Measurements from ENCODE around the gene AK5.

The AK5 gene

DNA sequence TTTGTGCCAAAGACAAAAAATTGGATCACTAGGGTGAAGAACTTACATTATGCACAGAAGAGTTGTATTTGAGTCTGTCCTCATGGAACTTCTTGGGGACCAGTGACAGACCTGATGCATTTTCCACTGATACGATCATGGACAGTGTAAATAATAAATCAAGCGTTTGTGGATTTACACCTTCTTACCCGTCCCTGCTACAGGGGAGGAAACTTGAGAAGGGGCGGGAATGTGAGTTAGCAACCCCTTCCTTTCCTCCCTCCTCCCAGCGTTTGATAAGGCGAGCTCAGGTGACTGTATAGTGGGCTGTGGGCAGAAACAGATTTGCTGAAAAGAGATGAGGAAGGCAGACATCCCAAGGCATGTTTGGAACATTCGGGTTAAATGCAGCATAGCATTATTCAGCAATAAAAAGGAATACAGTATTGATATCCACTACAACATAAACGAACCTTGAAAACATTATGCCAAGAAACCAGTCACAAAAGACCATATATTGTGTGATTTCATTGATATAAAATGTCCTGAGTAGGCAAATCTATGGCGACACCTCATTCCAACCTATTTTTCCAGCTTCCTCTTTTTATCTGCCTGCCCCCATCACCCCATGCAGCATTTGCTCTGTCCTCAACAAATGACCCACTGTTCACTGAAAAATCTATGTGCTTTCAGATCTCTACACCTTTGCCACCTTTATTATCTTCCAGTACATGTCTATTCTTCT, 271.9 kb downstream of the AK5 start:
- H3K4me1 ChIP-seq (ENCODE audit: insufficient read depth, poor library complexity, severe bottlenecking), result no peaks in the 10 kb centered on the region
- ATAC-seq (ENCODE audit: low read depth) (no peak), DNase-seq (ENCODE audit: low spot score) (no peak)
- H3K9me3 ChIP-seq (ENCODE audit: severe bottlenecking), result no peaks in the 10 kb centered on the region
- no peaks in the 10 kb centered on the region for H3K36me3 ChIP-seq (ENCODE audit: low read depth)
- no peak overlapping the region for H3K4me3 ChIP-seq (ENCODE audit: severe bottlenecking)
- no peak overlapping the region for H3K27ac ChIP-seq (ENCODE audit: poor library complexity, severe bottlenecking)
- TF ChIP-seq, protein P1, sequence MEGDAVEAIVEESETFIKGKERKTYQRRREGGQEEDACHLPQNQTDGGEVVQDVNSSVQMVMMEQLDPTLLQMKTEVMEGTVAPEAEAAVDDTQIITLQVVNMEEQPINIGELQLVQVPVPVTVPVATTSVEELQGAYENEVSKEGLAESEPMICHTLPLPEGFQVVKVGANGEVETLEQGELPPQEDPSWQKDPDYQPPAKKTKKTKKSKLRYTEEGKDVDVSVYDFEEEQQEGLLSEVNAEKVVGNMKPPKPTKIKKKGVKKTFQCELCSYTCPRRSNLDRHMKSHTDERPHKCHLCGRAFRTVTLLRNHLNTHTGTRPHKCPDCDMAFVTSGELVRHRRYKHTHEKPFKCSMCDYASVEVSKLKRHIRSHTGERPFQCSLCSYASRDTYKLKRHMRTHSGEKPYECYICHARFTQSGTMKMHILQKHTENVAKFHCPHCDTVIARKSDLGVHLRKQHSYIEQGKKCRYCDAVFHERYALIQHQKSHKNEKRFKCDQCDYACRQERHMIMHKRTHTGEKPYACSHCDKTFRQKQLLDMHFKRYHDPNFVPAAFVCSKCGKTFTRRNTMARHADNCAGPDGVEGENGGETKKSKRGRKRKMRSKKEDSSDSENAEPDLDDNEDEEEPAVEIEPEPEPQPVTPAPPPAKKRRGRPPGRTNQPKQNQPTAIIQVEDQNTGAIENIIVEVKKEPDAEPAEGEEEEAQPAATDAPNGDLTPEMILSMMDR (IDR thresholded peaks at IDR 0.05; ENCODE audit: poor library complexity, severe bottlenecking), result no peak
- no peaks in the 10 kb centered on the region for H3K27me3 ChIP-seq (ENCODE audit: insufficient read depth, poor library complexity, severe bottlenecking)

DNA sequence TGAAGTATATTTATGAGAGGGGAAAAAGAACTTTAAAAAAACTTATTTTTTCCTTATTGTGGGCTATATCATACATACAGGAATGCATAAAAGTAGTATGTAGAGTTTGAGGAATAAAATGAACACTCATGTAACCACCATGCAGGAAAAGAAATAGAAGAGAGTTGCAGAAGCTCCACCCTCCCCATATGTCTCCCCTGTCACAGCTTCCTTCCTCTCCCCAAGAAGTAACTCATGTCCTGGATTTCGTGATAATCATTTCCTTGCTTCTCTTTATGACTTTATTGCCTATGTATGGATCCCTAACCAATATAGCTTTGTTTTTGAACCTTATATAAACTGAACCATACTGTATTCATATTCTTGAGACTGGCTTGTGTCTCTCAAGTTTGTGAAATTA, 274.2 kb downstream of the AK5 start:
- no peaks in the 10 kb centered on the region for H3K4me1 ChIP-seq (ENCODE audit: insufficient read depth, poor library complexity, severe bottlenecking)
- no peak for DNase-seq (ENCODE audit: low spot score)
- H3K27ac ChIP-seq (ENCODE audit: poor library complexity, severe bottlenecking), result no peak overlapping the region
- H3K36me3 ChIP-seq (ENCODE audit: low read depth), result no peaks in the 10 kb centered on the region
- H3K9me3 ChIP-seq (ENCODE audit: severe bottlenecking), result no peaks in the 10 kb centered on the region
- no peak for ATAC-seq (ENCODE audit: low read depth)
- H3K4me3 ChIP-seq (ENCODE audit: severe bottlenecking), result no peak overlapping the region
- H3K27me3 ChIP-seq (ENCODE audit: insufficient read depth, poor library complexity, severe bottlenecking), result no peaks in the 10 kb centered on the region
- TF ChIP-seq, protein P1 (IDR thresholded peaks at IDR 0.05; ENCODE audit: poor library complexity, severe bottlenecking), result no peak

DNA sequence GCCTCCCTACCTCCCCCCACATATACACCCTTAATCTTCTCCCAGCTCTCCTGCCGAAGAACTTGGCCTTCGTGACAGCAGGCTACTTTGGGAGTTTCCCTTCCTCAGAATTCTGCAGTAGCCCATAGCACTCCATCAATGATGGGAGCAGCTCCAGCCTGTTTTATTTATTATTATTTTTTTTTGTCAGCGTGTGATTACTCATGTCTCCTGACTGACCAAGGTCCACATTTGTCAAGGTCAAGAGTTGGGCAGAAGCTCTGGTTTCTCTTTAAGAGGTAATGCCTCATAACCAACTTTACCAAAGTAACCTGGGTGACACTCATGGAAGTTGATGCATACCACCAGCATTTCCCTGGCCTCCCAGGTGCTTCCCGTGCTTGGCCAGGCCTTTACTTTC, 275.2 kb downstream of the AK5 start:
- Histone ChIP-seq H3K4me1 (ENCODE audit: insufficient read depth, poor library complexity, severe bottlenecking) (no peaks in the 10 kb centered on the region), H3K27ac (ENCODE audit: poor library complexity, severe bottlenecking) (no peak overlapping the region), H3K36me3 (ENCODE audit: low read depth) (no peaks in the 10 kb centered on the region; the same call in 1 of the 2 replicates), H3K9me3 (ENCODE audit: severe bottlenecking) (no peaks in the 10 kb centered on the region), H3K27me3 (ENCODE audit: insufficient read depth, poor library complexity, severe bottlenecking) (no peaks in the 10 kb centered on the region), H3K4me3 (ENCODE audit: severe bottlenecking) (no peak overlapping the region)
- TF ChIP-seq, protein P1 (IDR thresholded peaks at IDR 0.05; ENCODE audit: poor library complexity, severe bottlenecking), result no peak
- ATAC-seq (ENCODE audit: low read depth) (no peak), DNase-seq (ENCODE audit: low spot score) (no peak)

DNA sequence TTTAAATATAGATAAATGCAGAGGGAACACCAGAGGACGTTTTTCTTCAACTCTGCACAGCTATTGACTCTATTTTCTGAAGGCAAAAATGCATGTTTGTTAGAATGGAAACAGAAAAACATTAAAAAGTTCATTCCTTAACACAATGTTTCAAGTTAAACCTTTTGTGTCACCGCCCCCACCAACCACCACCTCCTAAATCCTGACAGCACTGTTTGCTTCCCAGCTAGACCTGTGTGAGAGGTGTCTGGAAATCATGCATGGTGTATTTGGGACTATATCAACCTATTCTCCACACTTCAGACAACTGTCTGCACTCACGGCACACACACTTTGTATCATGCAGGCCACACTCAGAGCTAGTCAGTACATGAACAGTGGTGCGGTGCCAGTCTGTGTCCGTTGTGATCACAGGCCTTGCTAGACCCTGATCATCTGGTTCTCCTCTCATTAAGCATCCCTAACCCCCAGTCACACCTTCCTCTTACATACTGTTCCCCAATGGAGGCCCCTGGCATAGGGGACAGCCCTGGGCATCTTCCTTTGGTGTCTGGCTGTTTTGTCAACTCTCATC, 276.9 kb downstream of the AK5 start:
- no peak for DNase-seq (ENCODE audit: low spot score)
- TF ChIP-seq, protein P1 (IDR thresholded peaks at IDR 0.05; ENCODE audit: poor library complexity, severe bottlenecking), result no peak
- Histone ChIP-seq H3K4me1 (ENCODE audit: insufficient read depth, poor library complexity, severe bottlenecking) (no peaks in the 10 kb centered on the region), H3K9me3 (ENCODE audit: severe bottlenecking) (no peaks in the 10 kb centered on the region), H3K4me3 (ENCODE audit: severe bottlenecking) (no peak overlapping the region), H3K27me3 (ENCODE audit: insufficient read depth, poor library complexity, severe bottlenecking) (no peaks in the 10 kb centered on the region), H3K36me3 (ENCODE audit: low read depth) (peaks cover 7% of the 10 kb centered on the region), H3K27ac (ENCODE audit: poor library complexity, severe bottlenecking) (no peak overlapping the region)
- 0 out of 3 replicates have a peak, but pooled peaks have one; percentile 11 for ATAC-seq (ENCODE audit: low read depth)

DNA sequence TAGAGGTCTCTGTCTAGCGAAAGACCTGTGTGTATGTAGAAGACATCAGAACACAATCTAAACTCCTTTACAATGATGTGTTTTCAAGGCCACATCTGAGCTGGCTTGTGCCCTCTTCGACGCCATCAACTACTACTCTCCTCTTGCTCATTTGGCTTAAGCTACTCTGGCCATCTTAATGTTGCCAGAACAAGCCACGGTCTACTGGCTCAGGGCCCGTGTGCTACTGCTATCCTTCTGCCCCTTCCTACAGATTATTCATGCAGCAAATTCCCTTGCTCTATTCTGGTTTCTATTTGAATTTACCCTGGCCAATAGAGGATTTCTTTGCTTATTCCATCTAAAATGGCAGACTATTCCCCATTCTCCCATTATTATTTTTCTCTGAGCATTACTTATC, 278.9 kb downstream of the AK5 start:
- peaks cover 22% of the 10 kb centered on the region for H3K36me3 ChIP-seq (ENCODE audit: low read depth)
- H3K27ac ChIP-seq (ENCODE audit: poor library complexity, severe bottlenecking), result no peak overlapping the region
- TF ChIP-seq, protein P1 (IDR thresholded peaks at IDR 0.05; ENCODE audit: poor library complexity, severe bottlenecking), result no peak

More for the DNA sequence above, 278.9 kb downstream of the AK5 start:
- Histone ChIP-seq H3K9me3 (ENCODE audit: severe bottlenecking) (no peaks in the 10 kb centered on the region), H3K4me1 (ENCODE audit: insufficient read depth, poor library complexity, severe bottlenecking) (no peaks in the 10 kb centered on the region), H3K4me3 (ENCODE audit: severe bottlenecking) (no peak overlapping the region), H3K27me3 (ENCODE audit: insufficient read depth, poor library complexity, severe bottlenecking) (no peaks in the 10 kb centered on the region)
- ATAC-seq (ENCODE audit: low read depth), result no peak
- DNase-seq (ENCODE audit: low spot score), result no peak

Data from RWPE2 (cell line).